ENCODE results near the gene SLC12A6. TPM values are rescaled to one million over a fixed set of nuclear protein-coding genes. Genes with fewer than 3 reads are reported as not detected.
"Not testable (repeated sequence)": the region's sequence is repeated elsewhere in the genome, so short reads cannot be mapped to it uniquely, and the experiment has no call there.

The SLC12A6 gene
- total RNA-seq, 2 experiments from 2014 or later, result 58.5 to 58.7 TPM

GRCh38 chr15:34203305-34203704 lies 134.3 kb downstream of the SLC12A6 start:
- ChIA-PET POLR2A (no interaction called here), CTCF (no interaction called here)
- intact Hi-C loops (cut with DNase I, micrococcal nuclease), result no loop called here
- Histone ChIP-seq H3K4me1 (ENCODE audit: insufficient read depth, low read length) (no peaks in the 10 kb centered on the region), H3K4me3 (ENCODE audit: low read length) (no peak overlapping the region), H3K36me3 (ENCODE audit: insufficient read depth, low read length) (peaks cover 4% of the 10 kb centered on the region), H3K9me3 (ENCODE audit: control insufficient read depth in 1 of 2, insufficient read depth in 1 of 2, low read length in 2 of 2) (no peaks in the 10 kb centered on the region), H3K27ac (ENCODE audit: low read depth in 1 of 2, low read length in 2 of 2) (no peak overlapping the region), H3K27me3 (ENCODE audit: control insufficient read depth in 1 of 2, insufficient read depth in 2 of 2, low read length in 2 of 2) (no peaks in the 10 kb centered on the region)
- H3K27ac Mint-ChIP-seq, result no peak overlapping the region
- no peaks in the 10 kb centered on the region for H3K27me3 Mint-ChIP-seq
- DNase-seq (no peak), ATAC-seq (ENCODE audit: poor library complexity) (no peak)
- H3K36me3 Mint-ChIP-seq (ENCODE audit: low read depth), result peaks cover 18% of the 10 kb centered on the region
- no peak for TF ChIP-seq CTCF (IDR thresholded peaks at IDR 0.05)
- H3K4me3 Mint-ChIP-seq, result no peak overlapping the region
- H3K9me3 Mint-ChIP-seq, result no peaks in the 10 kb centered on the region
- H3K4me1 Mint-ChIP-seq (ENCODE audit: low read depth), result peaks cover 29% of the 10 kb centered on the region

- H3K4me3 Mint-ChIP-seq; H3K27me3 Mint-ChIP-seq; H3K9me3 ChIP-seq (ENCODE audit: control insufficient read depth in 1 of 2, insufficient read depth in 1 of 2, low read length in 2 of 2); DNase-seq; intact Hi-C loops (cut with DNase I, micrococcal nuclease); H3K27me3 ChIP-seq (ENCODE audit: control insufficient read depth in 1 of 2, insufficient read depth in 2 of 2, low read length in 2 of 2); H3K4me1 ChIP-seq (ENCODE audit: insufficient read depth, low read length); H3K9me3 Mint-ChIP-seq; CTCF ChIA-PET; ATAC-seq (ENCODE audit: poor library complexity); POLR2A ChIA-PET; H3K27ac ChIP-seq (ENCODE audit: low read depth in 1 of 2, low read length in 2 of 2); H3K27ac Mint-ChIP-seq; H3K36me3 ChIP-seq (ENCODE audit: insufficient read depth, low read length); H3K4me3 ChIP-seq (ENCODE audit: low read length): not testable (repeated sequence)
- Mint-ChIP-seq H3K4me1 (ENCODE audit: low read depth) (peaks cover 21% of the 10 kb centered on the region), H3K36me3 (ENCODE audit: low read depth) (peaks cover 11% of the 10 kb centered on the region)
Observed at GRCh38 chr15:34193272-34193671, 144.3 kb downstream of the SLC12A6 start.

GRCh38 chr15:34188711-34189110 lies 148.9 kb downstream of the SLC12A6 start:
- no peak overlapping the region for H3K4me3 ChIP-seq (ENCODE audit: low read length)
- H3K27ac ChIP-seq (ENCODE audit: low read depth in 1 of 2, low read length in 2 of 2), result no peak overlapping the region
- H3K9me3 ChIP-seq (ENCODE audit: control insufficient read depth in 1 of 2, insufficient read depth in 1 of 2, low read length in 2 of 2), result peaks cover 0 to 4% of the 10 kb centered on the region in 2 experiments
- Mint-ChIP-seq H3K27ac (no peak overlapping the region), H3K36me3 (ENCODE audit: low read depth) (peaks cover 19% of the 10 kb centered on the region), H3K9me3 (no peaks in the 10 kb centered on the region), H3K27me3 (no peaks in the 10 kb centered on the region), H3K4me3 (no peak overlapping the region), H3K4me1 (ENCODE audit: low read depth) (peaks cover 19% of the 10 kb centered on the region)
- intact Hi-C loops (cut with DNase I, micrococcal nuclease), result no loop called here
- ATAC-seq (ENCODE audit: poor library complexity) (no peak), DNase-seq (no peak)
- peaks cover 6% of the 10 kb centered on the region for H3K36me3 ChIP-seq (ENCODE audit: insufficient read depth, low read length)
- H3K27me3 ChIP-seq (ENCODE audit: control insufficient read depth in 1 of 2, insufficient read depth in 2 of 2, low read length in 2 of 2), result no peaks in the 10 kb centered on the region
- ChIA-PET POLR2A (no interaction called here), CTCF (no interaction called here)
- TF ChIP-seq CTCF (IDR thresholded peaks at IDR 0.05), result no peak
- peaks cover 4% of the 10 kb centered on the region for H3K4me1 ChIP-seq (ENCODE audit: insufficient read depth, low read length)

- ATAC-seq (ENCODE audit: poor library complexity) (no peak), DNase-seq (no peak)
- no peaks in the 10 kb centered on the region for H3K27me3 ChIP-seq (ENCODE audit: control insufficient read depth in 1 of 2, insufficient read depth in 2 of 2, low read length in 2 of 2)
- peaks cover 28% of the 10 kb centered on the region for H3K36me3 Mint-ChIP-seq (ENCODE audit: low read depth)
- no peak for TF ChIP-seq CTCF (IDR thresholded peaks at IDR 0.05)
- H3K27ac ChIP-seq (ENCODE audit: low read depth in 1 of 2, low read length in 2 of 2), result no peak overlapping the region
- ChIA-PET CTCF (no interaction called here), POLR2A (no interaction called here)
- H3K9me3 ChIP-seq (ENCODE audit: control insufficient read depth in 1 of 2, insufficient read depth in 1 of 2, low read length in 2 of 2), result peaks cover 0 to 4% of the 10 kb centered on the region in 2 experiments
- intact Hi-C loops (cut with DNase I, micrococcal nuclease), result no loop called here
- H3K27me3 Mint-ChIP-seq, result no peaks in the 10 kb centered on the region
- no peak overlapping the region for H3K4me3 Mint-ChIP-seq
- no peak overlapping the region for H3K27ac Mint-ChIP-seq
- peaks cover 16% of the 10 kb centered on the region for H3K4me1 Mint-ChIP-seq (ENCODE audit: low read depth)
- H3K4me3 ChIP-seq (ENCODE audit: low read length), result no peak overlapping the region
- no peaks in the 10 kb centered on the region for H3K9me3 Mint-ChIP-seq
- H3K4me1 ChIP-seq (ENCODE audit: insufficient read depth, low read length), result peaks cover 4% of the 10 kb centered on the region
- peaks cover 6% of the 10 kb centered on the region for H3K36me3 ChIP-seq (ENCODE audit: insufficient read depth, low read length)
Observed at GRCh38 chr15:34185666-34186065, 151.9 kb downstream of the SLC12A6 start.
